Measurements from ENCODE around the gene AFF3.

AFF3 gene

DNA sequence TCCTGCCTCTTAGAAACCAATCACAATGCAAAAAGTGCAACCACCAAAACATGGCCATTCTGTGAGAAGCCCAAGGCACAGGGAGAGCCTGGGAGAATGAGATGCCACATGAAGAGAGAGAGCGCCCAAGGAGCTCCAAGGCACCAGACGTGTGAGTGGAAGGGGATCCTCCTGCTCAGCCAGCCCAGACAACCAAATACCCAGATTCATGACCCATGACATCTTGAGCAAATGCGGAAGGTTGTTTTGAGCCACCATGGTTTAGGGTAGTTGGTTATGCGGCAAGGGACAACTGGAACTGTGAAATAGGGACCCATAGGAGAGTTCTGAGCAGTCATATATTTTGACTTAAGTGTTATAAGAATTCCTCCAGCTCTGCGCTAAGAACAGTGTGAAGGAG, 7.0 kb downstream of the AFF3 start:
- Histone ChIP-seq H3K4me1 (ENCODE audit: control insufficient read depth, insufficient read depth, low read length) (peaks cover 2% of the 10 kb centered on the region), H3K9me3 (ENCODE audit: control insufficient read depth, low read length) (no peaks in the 10 kb centered on the region), H3K36me3 (ENCODE audit: control insufficient read depth, insufficient read depth, low read length) (no peaks in the 10 kb centered on the region), H3K27ac (ENCODE audit: insufficient read depth, low read depth, low read length, poor library complexity, severe bottlenecking) (no peak overlapping the region), H3K27me3 (ENCODE audit: control insufficient read depth, insufficient read depth, low read length, poor library complexity, severe bottlenecking) (no peaks in the 10 kb centered on the region), H3K4me3 (ENCODE audit: insufficient read depth, low read depth, low read length) (no peak overlapping the region)
- 92 to 95% methylated on average over 5 of the region's 5 CpGs for WGBS, 2 experiments

DNA sequence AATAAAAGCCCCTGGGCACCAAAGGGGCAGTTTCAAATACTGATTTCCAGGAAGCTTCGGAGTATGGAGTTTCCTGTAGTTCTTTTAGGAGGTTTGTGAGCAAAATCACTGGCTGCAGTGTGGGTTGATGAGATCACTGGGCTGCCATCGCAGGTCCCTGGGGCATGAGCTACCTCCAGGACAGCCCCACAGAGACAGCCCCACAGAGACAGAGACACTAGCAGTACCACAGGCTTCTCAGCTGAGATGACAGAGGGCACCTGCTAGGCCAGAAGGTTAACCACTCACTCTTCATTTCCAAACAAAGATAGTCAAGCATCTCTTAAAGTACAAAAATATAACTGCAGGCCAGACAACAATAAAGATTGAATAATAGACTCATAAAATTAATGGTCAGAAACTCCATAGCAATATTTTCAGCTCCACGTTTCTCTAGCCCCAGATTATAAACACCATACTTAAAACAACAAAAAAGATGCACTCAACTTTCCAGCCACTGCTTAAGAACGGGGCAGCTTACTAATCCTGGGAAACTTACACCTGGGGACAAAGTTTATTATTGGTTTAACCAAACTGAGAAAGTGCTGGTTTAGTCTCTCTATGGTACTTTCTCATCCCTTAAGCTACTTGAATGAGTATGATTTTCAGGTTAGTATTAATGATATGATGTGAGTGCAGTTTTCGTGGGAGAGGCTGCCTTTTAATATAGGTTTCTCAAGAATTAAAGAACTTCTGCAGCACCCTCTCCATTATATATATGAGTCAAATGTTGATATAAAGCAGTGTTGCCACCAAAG, 11.6 kb downstream of the AFF3 start:
- Histone ChIP-seq H3K36me3 (ENCODE audit: control insufficient read depth, insufficient read depth, low read length) (no peaks in the 10 kb centered on the region), H3K27ac (ENCODE audit: insufficient read depth, low read depth, low read length, poor library complexity, severe bottlenecking) (no peak overlapping the region), H3K4me3 (ENCODE audit: insufficient read depth, low read depth, low read length) (no peak overlapping the region), H3K4me1 (ENCODE audit: control insufficient read depth, insufficient read depth, low read length) (peaks cover 2% of the 10 kb centered on the region), H3K27me3 (ENCODE audit: control insufficient read depth, insufficient read depth, low read length, poor library complexity, severe bottlenecking) (peaks cover 4% of the 10 kb centered on the region), H3K9me3 (ENCODE audit: control insufficient read depth, low read length) (no peaks in the 10 kb centered on the region)
- 87 to 90% methylated on average over 4 of the region's 5 CpGs for WGBS, 2 experiments

DNA sequence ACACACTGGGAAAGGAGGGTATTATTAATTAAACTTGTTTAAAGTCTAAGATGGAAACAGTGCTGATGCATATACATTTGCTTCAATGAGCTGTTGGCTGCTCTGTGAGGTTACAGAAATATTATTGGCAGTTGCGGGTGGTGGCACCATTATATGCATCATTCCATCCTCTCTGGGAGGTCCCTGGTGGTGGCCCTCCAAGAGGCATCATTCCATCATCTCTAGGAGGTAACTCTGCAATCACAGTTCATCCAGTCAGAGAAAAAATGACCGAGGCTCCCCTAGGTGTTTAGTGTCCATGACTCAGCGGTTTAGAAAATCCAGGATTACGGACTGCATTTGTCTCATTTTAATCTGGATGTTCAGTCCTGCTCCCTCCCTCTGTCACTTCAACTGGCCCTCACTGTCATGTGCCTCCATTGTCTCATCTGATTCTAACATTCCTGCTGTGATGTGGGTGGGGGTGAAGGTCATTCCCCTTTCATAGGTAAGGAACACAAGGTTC, 15.4 kb downstream of the AFF3 start:
- H3K9me3 ChIP-seq (ENCODE audit: control insufficient read depth, low read length) = no peaks in the 10 kb centered on the region
- peaks cover 40% of the 10 kb centered on the region for H3K27me3 ChIP-seq (ENCODE audit: control insufficient read depth, insufficient read depth, low read length, poor library complexity, severe bottlenecking)
- peaks cover 3% of the 10 kb centered on the region for H3K4me1 ChIP-seq (ENCODE audit: control insufficient read depth, insufficient read depth, low read length)
- no peak overlapping the region for H3K4me3 ChIP-seq (ENCODE audit: insufficient read depth, low read depth, low read length)
- H3K36me3 ChIP-seq (ENCODE audit: control insufficient read depth, insufficient read depth, low read length) = no peaks in the 10 kb centered on the region
- WGBS, 2 experiments = 94 to 96% methylated on average over 4 of the region's 4 CpGs
- no peak overlapping the region for H3K27ac ChIP-seq (ENCODE audit: insufficient read depth, low read depth, low read length, poor library complexity, severe bottlenecking)

DNA sequence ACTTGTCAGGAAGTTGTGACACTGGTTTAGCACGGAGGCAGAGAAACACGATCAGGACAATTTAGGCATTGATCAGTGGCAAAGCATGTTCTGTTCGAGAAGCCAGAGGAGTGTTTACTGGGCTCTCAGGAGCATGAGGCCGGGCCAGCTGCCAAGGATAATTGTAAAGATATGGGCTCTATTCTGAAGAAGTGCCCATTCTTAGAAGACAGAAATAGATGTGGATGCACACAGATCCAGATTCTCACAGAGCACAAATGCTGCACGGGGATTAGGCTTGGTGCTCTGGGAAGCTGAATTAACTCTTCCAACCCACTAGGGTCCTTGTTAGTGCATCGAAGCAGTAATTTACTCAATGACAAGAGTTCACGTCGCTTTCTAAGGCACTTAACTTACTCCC, 16.2 kb downstream of the AFF3 start:
- WGBS, 2 experiments = 89 to 90% methylated on average over 8 of the region's 8 CpGs
- peaks cover 3% of the 10 kb centered on the region for H3K4me1 ChIP-seq (ENCODE audit: control insufficient read depth, insufficient read depth, low read length)
- H3K27me3 ChIP-seq (ENCODE audit: control insufficient read depth, insufficient read depth, low read length, poor library complexity, severe bottlenecking) = peaks cover 47% of the 10 kb centered on the region
- H3K9me3 ChIP-seq (ENCODE audit: control insufficient read depth, low read length) = no peaks in the 10 kb centered on the region
- H3K36me3 ChIP-seq (ENCODE audit: control insufficient read depth, insufficient read depth, low read length) = no peaks in the 10 kb centered on the region
- H3K4me3 ChIP-seq (ENCODE audit: insufficient read depth, low read depth, low read length) = no peak overlapping the region
- no peak overlapping the region for H3K27ac ChIP-seq (ENCODE audit: insufficient read depth, low read depth, low read length, poor library complexity, severe bottlenecking)

DNA sequence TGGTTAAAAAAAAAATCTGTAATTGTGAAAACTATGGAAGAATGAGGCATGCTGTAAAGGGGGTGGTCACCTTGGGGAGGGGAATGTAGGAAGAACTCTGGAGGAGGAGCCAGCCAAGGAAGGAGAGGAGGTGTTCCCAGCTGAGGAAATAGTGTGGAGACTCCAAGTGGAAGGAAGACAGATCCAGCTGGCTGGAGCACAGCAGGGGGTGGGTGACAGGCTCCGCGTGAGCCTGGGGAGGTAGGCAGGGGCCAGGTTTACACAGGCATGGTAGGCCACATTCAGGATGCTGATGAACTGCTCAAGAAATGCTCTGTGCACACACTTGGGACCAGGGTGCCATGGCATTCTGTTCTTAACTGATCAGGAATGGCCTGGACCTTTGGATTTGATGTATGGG, 16.8 kb downstream of the AFF3 start:
- peaks cover 52% of the 10 kb centered on the region for H3K27me3 ChIP-seq (ENCODE audit: control insufficient read depth, insufficient read depth, low read length, poor library complexity, severe bottlenecking)
- 65 to 66% methylated on average over 2 of the region's 2 CpGs for WGBS, 2 experiments
- no peak overlapping the region for H3K4me3 ChIP-seq (ENCODE audit: insufficient read depth, low read depth, low read length)
- peaks cover 3% of the 10 kb centered on the region for H3K4me1 ChIP-seq (ENCODE audit: control insufficient read depth, insufficient read depth, low read length)
- H3K9me3 ChIP-seq (ENCODE audit: control insufficient read depth, low read length) = no peaks in the 10 kb centered on the region
- no peaks in the 10 kb centered on the region for H3K36me3 ChIP-seq (ENCODE audit: control insufficient read depth, insufficient read depth, low read length)
- H3K27ac ChIP-seq (ENCODE audit: insufficient read depth, low read depth, low read length, poor library complexity, severe bottlenecking) = no peak overlapping the region

DNA sequence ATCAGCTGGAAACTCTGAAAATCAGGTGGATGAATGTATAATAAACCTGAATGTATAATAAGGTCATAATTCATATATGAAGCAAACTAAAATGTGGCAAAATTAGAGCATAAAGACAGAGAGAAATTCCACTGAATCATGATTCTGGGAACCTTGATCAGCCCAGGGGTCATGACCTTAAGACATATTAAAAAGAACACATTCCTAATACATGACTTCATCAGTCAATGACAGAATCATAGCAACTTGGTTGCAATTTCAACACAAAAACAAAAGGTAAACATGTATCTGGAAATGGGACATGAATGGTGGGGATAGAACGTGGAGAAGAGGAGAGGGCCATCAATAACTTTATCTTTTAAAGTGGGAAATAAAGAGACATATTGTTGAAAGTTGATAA, 17.6 kb downstream of the AFF3 start:
- WGBS, 2 experiments = 92 to 100% methylated on average over 1 of the region's 1 CpG
- peaks cover 61% of the 10 kb centered on the region for H3K27me3 ChIP-seq (ENCODE audit: control insufficient read depth, insufficient read depth, low read length, poor library complexity, severe bottlenecking)
- no peak overlapping the region for H3K27ac ChIP-seq (ENCODE audit: insufficient read depth, low read depth, low read length, poor library complexity, severe bottlenecking)
- H3K36me3 ChIP-seq (ENCODE audit: control insufficient read depth, insufficient read depth, low read length) = no peaks in the 10 kb centered on the region
- H3K9me3 ChIP-seq (ENCODE audit: control insufficient read depth, low read length) = no peaks in the 10 kb centered on the region
- H3K4me1 ChIP-seq (ENCODE audit: control insufficient read depth, insufficient read depth, low read length) = peaks cover 3% of the 10 kb centered on the region
- no peak overlapping the region for H3K4me3 ChIP-seq (ENCODE audit: insufficient read depth, low read depth, low read length)

DNA sequence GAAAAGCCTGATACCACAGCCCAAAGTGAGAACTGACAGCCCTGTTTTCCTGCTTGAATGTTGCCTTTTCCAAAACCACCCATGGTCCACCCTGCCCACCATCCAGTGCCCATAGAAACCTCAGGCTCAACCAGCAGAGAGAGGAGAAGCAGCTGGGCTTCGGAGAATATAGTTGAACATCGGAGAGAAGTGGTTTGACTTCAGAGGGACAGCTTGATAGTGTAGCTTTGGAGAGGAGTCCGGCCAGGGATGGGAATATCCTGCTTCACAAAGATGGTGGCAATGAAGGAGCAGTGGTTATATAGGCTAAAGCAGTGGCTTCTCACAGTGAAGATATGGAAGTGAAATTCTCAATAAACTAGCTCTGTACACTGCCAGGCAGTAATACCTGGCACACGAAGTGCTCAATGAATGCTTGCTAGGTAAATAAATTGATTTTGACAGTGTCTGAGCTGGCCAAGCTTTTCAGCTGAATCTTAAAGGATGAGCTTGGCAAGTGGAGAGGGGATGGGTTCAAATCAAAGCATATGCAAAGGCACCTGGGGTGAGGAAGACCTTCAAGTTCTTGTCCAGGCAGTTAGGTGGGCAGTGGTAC, 21.2 kb downstream of the AFF3 start:
- Histone ChIP-seq H3K36me3 (ENCODE audit: control insufficient read depth, insufficient read depth, low read length) (no peaks in the 10 kb centered on the region), H3K4me1 (ENCODE audit: control insufficient read depth, insufficient read depth, low read length) (peaks cover 3% of the 10 kb centered on the region), H3K9me3 (ENCODE audit: control insufficient read depth, low read length) (no peaks in the 10 kb centered on the region), H3K4me3 (ENCODE audit: insufficient read depth, low read depth, low read length) (no peak overlapping the region), H3K27ac (ENCODE audit: insufficient read depth, low read depth, low read length, poor library complexity, severe bottlenecking) (no peak overlapping the region), H3K27me3 (ENCODE audit: control insufficient read depth, insufficient read depth, low read length, poor library complexity, severe bottlenecking) (peaks cover 92% of the 10 kb centered on the region)
- WGBS, 2 experiments = 90 to 92% methylated on average over 4 of the region's 4 CpGs

DNA sequence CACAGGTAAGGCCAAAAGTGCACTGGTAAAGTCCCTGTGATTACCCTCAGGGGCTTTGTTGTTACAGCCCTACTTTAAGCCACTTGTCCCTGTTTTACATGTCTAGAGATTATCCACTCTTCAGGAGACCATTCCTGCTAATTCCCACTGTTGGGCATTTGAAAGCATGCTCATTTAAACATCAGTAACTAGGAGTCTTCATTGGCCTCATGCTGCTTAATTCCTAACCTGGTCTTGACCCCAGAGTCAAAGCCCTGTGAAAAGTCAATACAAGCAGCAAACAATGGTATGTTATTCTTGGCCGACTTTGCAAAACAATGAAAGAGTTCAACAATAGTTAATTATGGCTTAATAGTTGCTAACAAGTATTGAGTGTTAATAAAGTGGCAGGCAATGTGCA, 23.2 kb downstream of the AFF3 start:
- no peak overlapping the region for H3K4me3 ChIP-seq (ENCODE audit: insufficient read depth, low read depth, low read length)
- no peaks in the 10 kb centered on the region for H3K36me3 ChIP-seq (ENCODE audit: control insufficient read depth, insufficient read depth, low read length)
- 15 to 33% methylated on average over 1 of the region's 1 CpG for WGBS, 2 experiments
- H3K27me3 ChIP-seq (ENCODE audit: control insufficient read depth, insufficient read depth, low read length, poor library complexity, severe bottlenecking) = peaks cover 96% of the 10 kb centered on the region
- peaks cover 3% of the 10 kb centered on the region for H3K4me1 ChIP-seq (ENCODE audit: control insufficient read depth, insufficient read depth, low read length)
- no peaks in the 10 kb centered on the region for H3K9me3 ChIP-seq (ENCODE audit: control insufficient read depth, low read length)
- H3K27ac ChIP-seq (ENCODE audit: insufficient read depth, low read depth, low read length, poor library complexity, severe bottlenecking) = no peak overlapping the region

DNA sequence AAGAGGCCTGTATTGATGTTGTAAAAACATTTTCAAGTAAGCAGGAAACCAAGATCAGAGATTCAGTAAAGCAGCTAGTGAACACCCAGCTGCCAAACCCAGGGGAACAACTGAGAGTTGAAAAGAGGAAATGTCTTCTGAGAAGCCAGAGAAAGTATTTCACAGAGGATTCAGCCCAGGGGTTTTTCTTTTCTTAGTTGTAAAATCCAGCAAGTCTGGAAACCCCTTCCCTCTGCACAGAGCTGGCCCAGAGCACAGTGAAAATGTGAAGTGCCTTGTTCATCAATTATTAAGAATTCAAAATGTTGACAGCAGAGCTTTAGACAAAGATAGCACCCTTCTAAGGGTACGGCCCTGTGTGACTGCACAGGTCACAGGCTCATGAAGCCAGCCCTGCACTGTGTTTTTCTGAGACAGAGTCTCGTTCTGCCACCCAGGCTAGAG, 28.4 kb downstream of the AFF3 start:
- Histone ChIP-seq H3K27me3 (ENCODE audit: control insufficient read depth, insufficient read depth, low read length, poor library complexity, severe bottlenecking) (peaks cover 97% of the 10 kb centered on the region), H3K27ac (ENCODE audit: insufficient read depth, low read depth, low read length, poor library complexity, severe bottlenecking) (no peak overlapping the region)

DNA sequence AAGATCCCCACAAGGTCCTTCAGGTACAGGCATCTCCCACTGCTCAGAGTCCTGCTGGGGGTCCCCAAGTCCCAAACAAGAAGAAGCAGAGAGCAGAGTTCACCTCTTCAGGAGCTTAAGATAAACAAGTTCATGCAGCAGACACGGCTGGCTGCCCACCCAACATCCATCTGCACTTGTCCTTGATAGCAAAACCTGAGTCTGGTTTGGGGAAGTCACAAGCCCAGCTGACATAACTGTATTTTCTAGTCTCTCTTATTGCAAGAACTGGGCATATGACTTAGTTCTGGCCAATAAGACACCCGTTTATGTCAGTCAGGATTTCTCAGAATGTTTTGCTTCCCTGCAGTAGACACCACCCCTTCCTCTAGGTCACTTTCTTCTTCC, 31.8 kb downstream of the AFF3 start:
- Histone ChIP-seq H3K27ac (ENCODE audit: insufficient read depth, low read depth, low read length, poor library complexity, severe bottlenecking) (no peak overlapping the region), H3K4me3 (ENCODE audit: insufficient read depth, low read depth, low read length) (no peak overlapping the region), H3K36me3 (ENCODE audit: control insufficient read depth, insufficient read depth, low read length) (no peaks in the 10 kb centered on the region), H3K9me3 (ENCODE audit: control insufficient read depth, low read length) (no peaks in the 10 kb centered on the region), H3K27me3 (ENCODE audit: control insufficient read depth, insufficient read depth, low read length, poor library complexity, severe bottlenecking) (peaks cover 94% of the 10 kb centered on the region), H3K4me1 (ENCODE audit: control insufficient read depth, insufficient read depth, low read length) (peaks cover 17% of the 10 kb centered on the region)
- WGBS, 2 experiments = 84 to 88% methylated on average over 2 of the region's 2 CpGs

More for the DNA sequence above, 28.4 kb downstream of the AFF3 start:
- Histone ChIP-seq H3K9me3 (ENCODE audit: control insufficient read depth, low read length) (no peaks in the 10 kb centered on the region), H3K4me1 (ENCODE audit: control insufficient read depth, insufficient read depth, low read length) (peaks cover 9% of the 10 kb centered on the region), H3K4me3 (ENCODE audit: insufficient read depth, low read depth, low read length) (no peak overlapping the region), H3K36me3 (ENCODE audit: control insufficient read depth, insufficient read depth, low read length) (no peaks in the 10 kb centered on the region)
- WGBS, 2 experiments = 81 to 87% methylated on average over 2 of the region's 2 CpGs
